Karpas-422 (cell line): Measurements from ENCODE around the gene HIPK1. TPM values are rescaled to one million over a fixed set of nuclear protein-coding genes. Genes with fewer than 3 reads are reported as not detected.
"Not testable (repeated sequence)": the region's sequence is repeated elsewhere in the genome, so short reads cannot be mapped to it uniquely, and the experiment has no call there.

Source experiments
- DNase-seq: peaks from one replicate; pipeline ENCODE4 v3.0.0-alpha.2; 2015
- H2AFZ ChIP-seq: fragments of 200-600 bp; sonication (generic); 2 replicates; pipeline ENCODE4 v1.6.1; 2014; ENCODE audit warnings: antibody characterized with exemption, low read length, mixed read lengths
- H3K27ac ChIP-seq: fragments of 200-600 bp; sonication (generic); 2 replicates; pipeline ENCODE4 v1.5.1; 2014; ENCODE audit warnings: mild to moderate bottlenecking, low read length, moderate library complexity
- H3K27me3 ChIP-seq: fragments of 200-600 bp; sonication (generic); 2 replicates; pipeline ENCODE4 v1.6.1; 2014; ENCODE audit warnings: low read length, mixed read lengths
- H3K36me3 ChIP-seq: fragments of 200-600 bp; sonication (generic); 2 replicates; pipeline ENCODE4 v1.6.1; 2014; ENCODE audit warnings: low read length, mixed read lengths; ENCODE audit not compliant: insufficient read depth
- H3K4me1 ChIP-seq: fragments of 200-600 bp; sonication (generic); 2 replicates; pipeline ENCODE4 v1.6.1; 2014; ENCODE audit warnings: mild to moderate bottlenecking, low read length, mixed read lengths
- H3K4me2 ChIP-seq: fragments of 200-600 bp; sonication (generic); 2 replicates; pipeline ENCODE4 v1.6.1; 2014; ENCODE audit warnings: low read length, low read depth, mild to moderate bottlenecking; ENCODE audit not compliant: poor library complexity, severe bottlenecking
- H3K4me3 ChIP-seq: fragments of 200-600 bp; sonication (generic); 2 replicates; pipeline ENCODE4 v1.5.1; 2014; ENCODE audit warnings: mild to moderate bottlenecking, antibody characterized with exemption, low read length, mixed read lengths
- H3K79me2 ChIP-seq: fragments of 200-600 bp; sonication (generic); 2 replicates; pipeline ENCODE4 v1.6.1; 2014; ENCODE audit warnings: mild to moderate bottlenecking, low read length, mixed read lengths
- H3K9ac ChIP-seq: fragments of 200-600 bp; sonication (generic); 2 replicates; pipeline ENCODE4 v1.6.0; 2014; ENCODE audit warnings: low read length
- H3K9me2 ChIP-seq: fragments of 200-600 bp; sonication (generic), shearing (Covaris generic); replicated peaks from 2 replicates; pipeline ENCODE4 v1.6.0; 2014; ENCODE audit warnings: mild to moderate bottlenecking, low read length, moderate library complexity; ENCODE audit not compliant: insufficient read depth
- H3K9me3 ChIP-seq: fragments of 300-700, 200-600 bp; sonication (generic); 2 replicates; pipeline ENCODE4 v1.6.1; 2014; ENCODE audit warnings: low read length, mixed read lengths
- H4K20me1 ChIP-seq: fragments of 200-600 bp; sonication (generic); 2 replicates; pipeline ENCODE4 v1.6.1; 2014; ENCODE audit warnings: mild to moderate bottlenecking, antibody characterized with exemption, low read length, low read depth; ENCODE audit not compliant: insufficient read depth
- total RNA-seq: library from RNA; depleted of rRNA; stranded (reverse); fragments of >200 nt; shearing (Covaris generic); gene quantifications from 2 replicates; pipeline ENCODE4 v1.2.3, GENCODE V29; 2014; ENCODE audit warnings: low replicate concordance

HIPK1 gene
- total RNA-seq, 1 experiment from 2014 or later: 36.0 TPM

- no peaks in the 10 kb centered on the region for H3K79me2 ChIP-seq
Observed at GRCh38 chr1:113998361-113998760, 69.2 kb downstream of the HIPK1 start.

GRCh38 chr1:113999233-113999632 is 70.1 kb downstream of the HIPK1 start:
- Histone ChIP-seq H2AFZ (no peak overlapping the region), H3K9me2 (no peaks in the 10 kb centered on the region), H3K36me3 (no peaks in the 10 kb centered on the region), H3K4me1 (peaks cover 19% of the 10 kb centered on the region), H3K4me3 (no peak overlapping the region), H3K27ac (no peak overlapping the region), H3K79me2 (no peaks in the 10 kb centered on the region), H3K4me2 (no peak overlapping the region), H4K20me1 (no peaks in the 10 kb centered on the region), H3K27me3 (no peaks in the 10 kb centered on the region; the same call in 1 of the 2 replicates), H3K9me3 (peaks cover 10% of the 10 kb centered on the region), H3K9ac (no peak overlapping the region)
- DNase-seq: no peak

More at GRCh38 chr1:113998361-113998760, 69.2 kb downstream of the HIPK1 start:
- H3K4me3 ChIP-seq: no peak overlapping the region
- no peaks in the 10 kb centered on the region; the same call in 1 of the 2 replicates for H3K27me3 ChIP-seq
- H3K27ac ChIP-seq: no peak overlapping the region
- no peak overlapping the region for H2AFZ ChIP-seq
- H3K36me3 ChIP-seq: no peaks in the 10 kb centered on the region
- no peaks in the 10 kb centered on the region for H4K20me1 ChIP-seq
- H3K4me1 ChIP-seq: peaks cover 17% of the 10 kb centered on the region
- H3K9me2 ChIP-seq: no peaks in the 10 kb centered on the region
- no peak overlapping the region for H3K9ac ChIP-seq
- DNase-seq: no peak
- H3K9me3 ChIP-seq: peaks cover 14% of the 10 kb centered on the region
- no peak overlapping the region for H3K4me2 ChIP-seq

DNA sequence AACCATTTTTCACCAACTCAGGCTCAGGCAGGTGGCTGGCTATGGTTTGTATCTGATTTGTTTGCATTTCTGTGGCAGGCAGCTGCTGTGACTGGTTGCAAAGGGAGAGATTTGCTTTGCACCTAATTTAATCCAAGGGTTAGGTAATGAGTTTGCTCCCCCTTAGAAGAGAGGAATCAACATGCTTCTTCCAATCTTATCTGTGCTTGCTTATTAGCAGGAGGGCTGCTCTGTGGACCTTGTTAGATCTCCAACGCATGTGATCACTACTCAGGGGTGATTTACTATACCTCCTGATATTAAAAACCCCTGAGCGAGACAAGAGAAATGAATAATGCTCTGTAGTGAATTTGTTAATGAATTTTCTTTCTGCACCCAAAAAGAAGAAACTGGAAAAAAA is 70.7 kb downstream of the HIPK1 start:
- H3K9me3 ChIP-seq: peaks cover 8% of the 10 kb centered on the region; the same call in 1 of the 2 replicates
- no peak for DNase-seq
- no peak overlapping the region for H3K27ac ChIP-seq
- no peak overlapping the region for H3K4me2 ChIP-seq
- no peaks in the 10 kb centered on the region for H3K79me2 ChIP-seq
- no peak overlapping the region for H3K9ac ChIP-seq
- no peaks in the 10 kb centered on the region for H3K9me2 ChIP-seq
- peaks cover 19% of the 10 kb centered on the region for H3K4me1 ChIP-seq
- H2AFZ ChIP-seq: no peak overlapping the region
- H3K4me3 ChIP-seq: no peak overlapping the region
- H3K27me3 ChIP-seq: no peaks in the 10 kb centered on the region
- H4K20me1 ChIP-seq: no peaks in the 10 kb centered on the region
- H3K36me3 ChIP-seq: no peaks in the 10 kb centered on the region

GRCh38 chr1:114000406-114000805 is 71.3 kb downstream of the HIPK1 start:
- no peaks in the 10 kb centered on the region for H3K36me3 ChIP-seq
- peaks cover 2% of the 10 kb centered on the region; the same call in 1 of the 2 replicates for H3K9me3 ChIP-seq
- peaks cover 19% of the 10 kb centered on the region for H3K4me1 ChIP-seq

DNA sequence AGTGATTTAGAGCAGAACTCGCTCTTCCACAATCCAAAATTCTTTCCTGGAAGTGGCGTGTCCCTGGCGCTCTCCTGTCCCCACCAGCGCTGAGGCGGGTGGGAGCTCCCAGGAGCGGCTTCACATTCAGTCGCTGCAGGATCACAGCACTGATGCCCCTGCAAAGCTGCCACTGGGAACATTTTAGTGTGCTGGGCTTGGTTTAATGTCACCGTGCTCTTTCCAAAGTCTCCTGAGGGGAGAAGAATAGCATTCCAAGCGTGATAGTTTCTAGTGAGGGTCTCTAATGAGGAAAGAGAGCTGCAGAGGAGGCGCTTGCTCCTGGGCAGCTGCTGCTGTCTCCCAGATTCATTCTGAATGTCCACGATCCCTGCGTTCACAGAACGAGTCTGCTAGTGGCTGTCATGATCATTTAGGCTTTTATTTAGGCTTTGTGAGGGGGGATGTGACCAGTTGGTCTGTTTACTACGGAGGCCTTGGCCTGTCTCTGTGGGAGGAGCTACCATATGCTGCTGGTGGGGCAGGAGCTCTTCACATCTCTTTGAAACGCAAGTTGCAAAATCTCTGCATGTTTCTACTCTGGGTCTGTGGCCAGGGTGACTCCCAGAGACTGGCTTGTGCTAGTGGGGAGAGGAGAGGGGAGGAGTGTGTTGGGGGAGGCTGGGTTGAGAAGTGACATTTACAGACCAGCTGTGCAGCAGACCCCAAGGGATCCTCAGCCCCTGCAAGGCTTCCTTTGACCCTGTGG is 73.5 kb downstream of the HIPK1 start:
- H3K4me1 ChIP-seq: peaks cover 19% of the 10 kb centered on the region
- no peak overlapping the region for H3K9ac ChIP-seq
- H3K27me3 ChIP-seq: no peaks in the 10 kb centered on the region
- no peak overlapping the region for H2AFZ ChIP-seq
- H4K20me1 ChIP-seq: no peaks in the 10 kb centered on the region
- peaks cover 6% of the 10 kb centered on the region; the same call in 1 of the 2 replicates for H3K9me3 ChIP-seq
- H3K79me2 ChIP-seq: no peaks in the 10 kb centered on the region
- H3K4me3 ChIP-seq: no peak overlapping the region
- DNase-seq: no peak
- no peak overlapping the region for H3K4me2 ChIP-seq
- H3K9me2 ChIP-seq: no peaks in the 10 kb centered on the region
- no peaks in the 10 kb centered on the region for H3K36me3 ChIP-seq
- H3K27ac ChIP-seq: no peak overlapping the region

More at GRCh38 chr1:114000406-114000805, 71.3 kb downstream of the HIPK1 start:
- Histone ChIP-seq H2AFZ (no peak overlapping the region), H3K9ac (no peak overlapping the region), H3K4me3 (no peak overlapping the region), H3K27me3 (no peaks in the 10 kb centered on the region), H3K27ac (no peak overlapping the region), H4K20me1 (no peaks in the 10 kb centered on the region), H3K4me2 (no peak overlapping the region), H3K9me2 (no peaks in the 10 kb centered on the region), H3K79me2 (no peaks in the 10 kb centered on the region)
- DNase-seq: no peak

GRCh38 chr1:114003431-114003830 is 74.3 kb downstream of the HIPK1 start:
- peaks cover 19% of the 10 kb centered on the region for H3K4me1 ChIP-seq
- no peaks in the 10 kb centered on the region for H4K20me1 ChIP-seq
- no peaks in the 10 kb centered on the region for H3K36me3 ChIP-seq
- no peaks in the 10 kb centered on the region for H3K9me2 ChIP-seq
- no peak for DNase-seq
- no peaks in the 10 kb centered on the region for H3K79me2 ChIP-seq
- no peaks in the 10 kb centered on the region for H3K27me3 ChIP-seq
- H3K9ac ChIP-seq: no peak overlapping the region
- H3K9me3 ChIP-seq: peaks cover 6% of the 10 kb centered on the region; the same call in 1 of the 2 replicates
- no peak overlapping the region for H3K4me3 ChIP-seq
- no peak overlapping the region for H3K27ac ChIP-seq
- no peak overlapping the region for H3K4me2 ChIP-seq
- H2AFZ ChIP-seq: no peak overlapping the region

DNA sequence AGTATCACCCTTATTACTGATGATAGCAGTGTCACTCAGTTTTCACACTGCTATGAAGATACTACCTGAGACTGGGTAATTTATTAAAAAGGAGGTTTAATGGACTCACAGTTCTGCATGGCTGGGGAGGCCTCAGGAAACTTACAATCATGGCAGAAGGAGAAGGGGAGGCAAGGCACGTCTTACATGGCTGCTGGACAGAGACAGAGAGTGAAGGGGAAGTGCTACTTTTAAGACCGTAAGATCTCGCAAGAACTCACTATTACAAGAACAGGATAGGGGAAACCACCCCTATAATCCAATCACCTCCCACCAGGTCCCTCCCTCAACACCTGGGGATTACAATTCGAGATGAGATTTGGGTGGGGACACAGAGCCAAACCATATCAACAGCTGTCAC is 77.7 kb downstream of the HIPK1 start:
- H3K9me2 ChIP-seq, H3K9ac ChIP-seq, H3K79me2 ChIP-seq, H3K27me3 ChIP-seq, DNase-seq, H3K27ac ChIP-seq, H3K4me2 ChIP-seq, H3K4me3 ChIP-seq, H3K4me1 ChIP-seq, H2AFZ ChIP-seq, H4K20me1 ChIP-seq, H3K36me3 ChIP-seq, H3K9me3 ChIP-seq: not testable (repeated sequence)

GRCh38 chr1:114008480-114008941 is 79.4 kb downstream of the HIPK1 start:
- peaks cover 6% of the 10 kb centered on the region; the same call in 1 of the 2 replicates for H3K9me3 ChIP-seq
- H4K20me1 ChIP-seq: no peaks in the 10 kb centered on the region
- 0 out of 2 replicates have a peak, but pooled peaks cover under 1% of the 10 kb centered on the region for H3K4me1 ChIP-seq
- H3K9ac ChIP-seq: no peak overlapping the region
- DNase-seq: no peak
- no peaks in the 10 kb centered on the region for H3K9me2 ChIP-seq
- H3K36me3 ChIP-seq: no peaks in the 10 kb centered on the region
- H2AFZ ChIP-seq: no peak overlapping the region
- H3K4me2 ChIP-seq: no peak overlapping the region
- no peaks in the 10 kb centered on the region for H3K79me2 ChIP-seq
- no peaks in the 10 kb centered on the region for H3K27me3 ChIP-seq
- H3K4me3 ChIP-seq: no peak overlapping the region
- no peak overlapping the region for H3K27ac ChIP-seq
